NCI-H526 (cell line): ENCODE results near the gene MAMDC4.
A peak's percentile ranks its signal among the peaks of the same experiment; 100 is the strongest.
"Not testable (repeated sequence)": the region's sequence is repeated elsewhere in the genome, so short reads cannot be mapped to it uniquely, and the experiment has no call there.

ENCODE experiments used
- DNase-seq, 2 experiments: peaks; one replicate each; lab custom pipeline; 2025; lab: John Stamatoyannopoulos, UW

The MAMDC4 gene

DNA sequence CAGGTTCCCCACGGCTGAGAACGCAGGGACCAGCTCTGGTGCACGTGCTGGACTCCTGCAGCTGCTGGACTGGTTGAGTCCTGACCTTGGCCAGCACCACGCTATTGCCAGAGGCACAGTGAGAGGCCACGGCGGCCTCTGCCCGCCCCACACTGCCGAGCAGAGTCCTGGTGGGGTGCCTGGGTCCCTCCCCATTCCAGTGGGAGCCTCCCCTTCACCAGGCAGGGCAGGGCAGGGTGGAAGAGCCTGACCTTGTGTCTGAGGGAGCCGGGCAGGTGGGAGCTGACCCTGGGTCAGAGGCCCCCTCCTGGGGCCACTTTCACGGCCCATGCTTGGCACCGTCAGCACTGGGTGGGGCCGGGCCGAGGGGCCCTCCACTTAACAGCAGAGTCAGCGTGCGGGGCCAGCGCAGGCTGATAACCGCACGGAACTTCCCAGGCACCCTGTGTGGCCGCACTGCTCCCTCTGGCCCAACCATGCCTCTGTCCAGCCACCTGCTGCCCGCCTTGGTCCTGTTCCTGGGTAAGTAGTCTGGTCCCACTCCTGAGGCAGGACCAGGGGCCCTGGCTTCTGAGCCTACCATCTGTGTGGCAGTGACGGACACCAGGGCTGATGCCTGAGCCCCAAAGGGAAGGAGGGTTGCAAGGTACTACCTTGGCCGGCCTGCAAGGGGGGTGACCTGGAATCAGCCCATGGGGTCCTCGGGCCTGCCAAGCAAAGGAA lies at the start of gene MAMDC4:
MAMDC4 (plus strand) TSS at position 406 of the 723 bp plus-strand sequence; CDS start at position 477, 71 bp downstream.
- DNase-seq = no peak

- not testable (repeated sequence) for DNase-seq
Measured at GRCh38 chr9:136803009-136803550, 49.1 kb upstream of the MAMDC4 start.

DNA sequence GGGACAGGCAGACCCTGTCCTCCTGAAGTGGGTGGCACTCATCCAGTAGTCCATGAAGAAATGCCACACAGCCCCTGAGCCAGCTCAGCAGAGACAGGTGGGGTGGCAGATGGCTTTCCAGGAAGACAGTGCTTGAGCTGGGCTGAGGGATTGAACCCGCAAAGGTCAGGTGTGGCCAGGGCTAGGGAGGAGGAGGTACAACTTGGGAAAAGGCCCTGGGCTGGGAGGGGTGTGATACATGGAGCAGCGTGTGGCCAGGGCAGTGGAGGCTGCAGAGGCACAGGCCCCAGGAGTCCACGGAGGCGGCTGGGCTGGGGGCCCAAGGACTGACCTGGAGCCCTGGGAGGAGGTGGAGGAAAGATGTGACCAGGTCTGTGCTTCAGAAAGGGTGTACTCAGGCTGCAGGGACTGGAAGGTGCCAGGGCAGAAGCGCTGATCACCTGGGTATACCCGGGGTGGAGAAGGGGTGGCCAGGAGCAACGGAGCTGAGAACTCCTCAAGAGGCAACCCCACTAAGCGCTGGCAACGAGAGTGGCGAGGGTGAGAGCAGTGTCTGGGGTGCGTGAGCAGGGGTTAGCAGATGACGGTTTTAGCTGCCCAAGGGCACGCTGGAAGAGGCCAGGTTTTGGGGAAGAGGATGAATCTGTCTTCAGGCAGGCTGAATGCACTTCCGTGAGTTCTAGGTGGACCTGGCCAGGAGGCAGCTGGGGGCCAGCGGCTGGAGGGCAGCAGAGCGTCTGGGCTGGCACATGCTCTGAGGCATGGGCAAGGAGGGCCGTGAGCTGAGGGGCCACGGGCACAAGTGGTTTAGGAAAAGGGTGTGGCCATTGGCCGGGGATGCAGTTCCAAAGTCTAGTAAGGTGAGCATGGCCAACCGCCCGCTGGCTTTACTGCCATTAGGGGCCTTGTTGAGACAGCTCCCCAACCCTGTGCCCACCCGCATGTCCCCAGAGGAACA lies 48.3 kb upstream of the MAMDC4 start:
- DNase-seq = no peak

DNA sequence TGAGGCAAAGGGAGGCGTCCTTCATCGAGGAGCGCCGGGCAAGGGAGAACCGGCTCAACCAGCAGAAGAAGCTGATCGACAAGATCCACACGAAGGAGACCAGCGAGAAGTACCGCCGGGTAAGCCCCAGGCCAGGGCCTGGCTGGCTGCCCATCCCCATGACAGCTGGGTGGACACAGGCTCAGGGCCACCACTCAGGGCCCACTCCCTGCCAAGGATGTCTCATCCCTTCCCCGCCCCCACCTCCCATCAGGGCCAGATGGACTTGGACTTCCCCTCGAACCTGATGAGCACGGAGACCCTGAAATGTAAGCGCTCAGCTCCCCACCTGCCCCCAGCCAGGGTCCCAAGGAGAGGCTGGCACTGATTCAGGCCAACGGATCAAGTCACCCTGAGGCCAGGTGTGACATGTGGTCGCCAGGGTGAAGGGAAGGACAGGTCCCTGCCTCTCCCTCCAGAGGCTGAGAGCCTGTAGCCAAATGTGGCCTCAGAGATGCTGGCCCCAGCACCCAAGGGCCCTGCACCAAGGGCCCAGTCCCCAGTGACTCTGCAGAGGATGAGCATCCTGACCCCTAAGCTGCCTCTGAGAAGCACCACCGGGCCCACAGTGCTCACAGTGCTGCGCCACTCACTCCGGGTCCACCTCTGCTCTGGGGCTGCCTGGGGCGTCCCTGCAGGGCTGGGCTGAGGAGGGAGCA lies 47.5 kb upstream of the MAMDC4 start:
- no peak for DNase-seq

DNA sequence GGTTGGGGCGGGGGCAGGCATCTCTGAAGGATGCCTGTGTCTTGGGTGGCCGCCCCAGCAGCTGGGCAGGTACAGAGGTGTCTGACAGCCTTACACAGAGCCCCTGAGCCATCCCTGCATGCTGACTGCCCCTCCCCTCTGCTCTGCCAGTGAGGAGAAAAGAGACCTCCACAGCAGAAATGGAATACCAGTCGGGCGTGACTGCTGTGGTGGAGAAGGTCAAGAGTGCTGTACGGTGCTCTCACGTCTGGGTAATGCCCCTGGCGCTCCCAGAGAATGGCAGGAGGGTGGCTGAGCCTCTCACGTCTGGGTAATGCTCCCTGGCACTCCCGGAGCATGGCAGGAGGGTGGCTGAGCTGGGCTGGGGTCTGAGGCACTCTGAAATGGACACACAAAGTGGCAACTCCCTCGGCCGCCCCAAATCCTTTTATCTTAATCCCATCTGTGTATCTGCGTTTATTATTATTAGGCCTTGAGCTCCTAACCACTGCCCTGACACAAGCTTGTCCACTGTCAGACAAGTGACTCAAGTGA lies 46.9 kb upstream of the MAMDC4 start:
- no peak for DNase-seq

DNA sequence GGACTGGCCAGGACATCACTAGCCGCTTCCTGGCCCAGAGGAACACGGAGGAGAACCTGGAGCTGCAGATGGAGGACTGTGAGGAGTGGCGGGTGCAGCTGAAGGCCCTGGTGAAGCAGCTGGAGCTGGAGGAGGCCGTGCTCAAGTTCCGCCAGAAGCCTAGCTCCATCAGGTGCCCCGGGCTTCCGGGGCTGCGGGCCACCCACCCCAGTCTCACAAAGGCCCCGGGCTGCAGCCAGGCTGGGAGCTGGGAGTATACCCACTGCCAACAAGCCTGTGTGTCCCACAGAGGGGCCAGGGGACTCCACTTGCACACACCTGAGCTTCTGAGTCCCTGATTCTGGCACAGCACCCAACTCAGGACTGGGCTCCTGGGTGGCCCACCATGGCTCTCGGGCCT lies 46.1 kb upstream of the MAMDC4 start:
- DNase-seq = no peak

GRCh38 chr9:136806631-136807201 lies 45.4 kb upstream of the MAMDC4 start:
- DNase-seq = no peak

- DNase-seq = peak; percentile 28 to 75
Measured at GRCh38 chr9:136807281-136808074, 44.7 kb upstream of the MAMDC4 start, which contains the start of gene RABL6. Gene RABL6, plus strand, starts transcription at chr9:136807948. Its CDS starts 249 bp downstream, at chr9:136808197.

DNA sequence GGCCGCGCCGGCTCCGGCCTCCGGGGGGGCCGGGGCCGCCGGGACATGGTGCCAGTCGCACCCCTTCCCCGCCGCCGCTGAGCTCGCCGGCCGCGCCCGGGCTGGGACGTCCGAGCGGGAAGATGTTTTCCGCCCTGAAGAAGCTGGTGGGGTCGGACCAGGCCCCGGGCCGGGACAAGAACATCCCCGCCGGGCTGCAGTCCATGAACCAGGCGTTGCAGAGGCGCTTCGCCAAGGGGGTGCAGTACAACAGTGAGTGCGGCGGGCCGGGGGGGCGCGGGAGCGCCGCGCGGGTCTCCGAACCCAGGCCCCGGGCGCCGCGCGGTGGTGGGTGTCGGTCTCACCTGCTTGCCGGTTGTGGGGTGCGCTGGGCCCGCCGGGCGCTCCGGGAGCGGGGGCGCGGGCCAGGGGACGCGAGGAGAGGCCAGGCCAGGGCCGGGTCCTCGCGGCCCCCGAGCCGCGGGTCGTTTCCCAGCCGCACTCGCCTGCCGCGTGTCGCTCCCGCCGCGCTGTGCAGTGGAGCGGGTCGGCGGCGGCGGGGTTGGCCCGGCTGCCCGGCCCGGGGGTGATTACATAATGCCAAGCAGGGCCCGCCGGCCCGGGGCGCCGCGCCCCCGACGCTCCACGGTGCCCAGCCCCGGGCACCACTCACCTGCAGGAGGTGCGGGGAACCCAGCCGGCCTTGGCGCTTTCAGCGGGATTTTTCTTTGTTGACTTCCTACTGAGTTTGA lies 43.9 kb upstream of the MAMDC4 start:
- peak in 1 of 2 experiments; percentile 49 for DNase-seq

GRCh38 chr9:136808806-136809158 lies 43.4 kb upstream of the MAMDC4 start:
- peak in 1 of 2 experiments; percentile 44 for DNase-seq

- DNase-seq = no peak
Measured at GRCh38 chr9:136814725-136815421, 37.3 kb upstream of the MAMDC4 start.

DNA sequence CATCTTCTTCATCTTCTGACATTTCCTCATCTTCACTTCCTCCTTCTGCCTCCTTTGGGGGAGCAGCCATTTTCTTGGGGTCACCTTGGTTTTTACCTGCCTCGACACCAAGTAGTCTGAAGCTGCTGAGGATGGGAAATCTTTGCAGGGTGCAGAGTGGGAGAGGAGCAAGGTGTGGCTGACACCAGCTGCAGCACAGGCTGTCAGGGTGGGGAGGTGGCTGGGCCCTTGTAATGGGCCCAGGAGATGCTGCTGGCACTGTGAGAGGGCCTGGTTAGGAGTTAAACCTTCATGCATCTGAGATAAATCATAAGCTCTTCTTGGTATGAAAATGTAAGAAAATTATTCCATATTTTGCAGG lies 36.7 kb upstream of the MAMDC4 start:
- no peak for DNase-seq

DNA sequence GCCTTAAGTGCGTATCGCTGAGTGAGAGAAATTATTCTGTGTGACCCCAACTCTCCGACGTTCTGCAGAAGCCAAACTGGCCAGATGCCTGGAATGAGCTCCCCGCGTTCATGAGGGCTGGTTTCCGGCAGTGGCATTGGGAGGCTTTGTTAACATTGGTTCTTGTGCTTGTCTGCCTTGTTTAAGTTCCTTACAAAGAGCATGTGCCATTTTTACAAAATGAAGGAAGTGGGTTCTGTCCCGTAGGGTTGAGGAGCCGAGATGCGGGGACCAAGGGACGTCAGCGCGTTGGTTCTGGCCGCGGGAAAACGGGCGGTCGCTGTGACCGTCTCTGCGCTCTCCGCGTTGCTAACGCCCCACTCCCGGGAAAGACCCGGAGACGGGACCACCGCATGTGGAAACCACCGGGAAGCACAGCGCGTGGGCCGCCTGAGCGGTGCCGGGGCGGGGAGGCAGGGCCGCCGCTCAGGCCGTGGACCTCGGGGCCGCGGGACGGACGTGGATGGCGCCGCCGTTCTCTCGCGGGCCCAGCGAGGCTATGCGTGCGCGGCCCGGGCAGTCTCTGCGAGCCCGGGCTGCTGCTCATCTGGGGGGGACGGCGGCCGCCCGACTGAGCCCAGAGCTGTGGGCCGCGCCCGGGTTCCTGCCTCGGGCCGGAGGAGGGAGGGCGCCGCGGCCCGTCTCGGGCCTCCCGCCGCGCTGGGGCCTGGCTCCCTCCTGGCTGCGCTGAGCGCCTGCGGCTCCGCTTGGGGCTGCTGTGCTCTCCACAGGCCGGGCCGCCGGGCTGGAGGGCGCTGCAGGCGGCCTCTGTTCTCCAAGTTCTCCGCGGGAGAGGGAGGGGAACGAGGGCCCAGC lies 30.9 kb upstream of the MAMDC4 start:
- no peak for DNase-seq

- no peak for DNase-seq
Measured at GRCh38 chr9:136821826-136822544, 30.2 kb upstream of the MAMDC4 start.

- peak; percentile 64 to 73 for DNase-seq
Measured at GRCh38 chr9:136823136-136824046, 28.8 kb upstream of the MAMDC4 start.

DNA sequence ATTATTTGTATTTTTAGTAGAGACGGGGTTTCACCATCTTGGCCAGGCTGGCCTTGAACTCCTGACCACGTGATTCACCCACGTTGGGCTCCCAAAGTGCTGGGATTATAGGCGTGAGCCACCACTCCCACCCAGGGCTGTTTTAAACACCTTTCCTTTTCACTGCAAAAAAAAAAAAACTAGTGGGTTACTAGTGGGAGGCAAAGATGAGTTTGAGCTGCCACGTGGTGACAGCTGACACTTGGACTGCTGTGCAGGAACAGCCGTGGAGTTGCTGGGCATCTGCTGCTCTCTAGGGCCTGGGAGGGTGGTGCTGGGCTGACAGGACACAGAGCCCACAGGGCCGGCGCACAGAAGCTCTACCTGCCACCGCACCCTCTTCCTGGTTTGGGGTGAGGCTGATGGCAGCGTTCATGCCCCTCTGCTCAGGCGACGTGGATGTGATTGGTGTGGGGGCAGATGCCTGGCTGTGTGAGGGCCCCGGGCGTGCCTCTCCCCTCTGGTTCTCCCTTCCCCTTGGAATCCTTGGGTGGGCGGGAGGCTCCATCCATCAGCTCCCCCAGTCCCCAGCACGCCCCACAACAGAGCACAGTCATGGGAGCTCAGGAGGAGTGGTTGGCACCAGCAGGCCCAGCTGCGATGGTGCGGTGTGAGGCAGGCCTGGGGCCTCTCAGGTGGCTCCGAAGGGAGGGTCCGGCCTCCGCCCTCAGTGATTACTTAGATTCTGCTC lies 27.5 kb upstream of the MAMDC4 start:
- no peak for DNase-seq
